H1 (cell line): Measurements from ENCODE around the gene SMOC2.

Experiments
- CHD2 ChIP-seq: IDR thresholded peaks from 2 replicates; pipeline ENCODE4 v1.6.1; 2012; ENCODE audit warnings: low read length, improper control_type of control experiment
- CREB1 ChIP-seq: IDR thresholded peaks from 2 replicates; pipeline ENCODE4 v1.6.1; 2012; ENCODE audit warnings: inconsistent platforms
- EGR1 ChIP-seq: IDR thresholded peaks from 2 replicates; pipeline ENCODE4 v1.6.1; 2011; ENCODE audit warnings: low read depth, low read length, borderline replicate concordance
- EP300 ChIP-seq, 2 experiments: IDR thresholded peaks; 1 replicate in 1 of 2; 2 replicates in 1 of 2; pipeline ENCODE4 v1.6.1; 2011 to 2012; ENCODE audit warnings: low read depth in 2 of 2, low read length in 2 of 2, mild to moderate bottlenecking in 2 of 2, borderline replicate concordance in 1 of 2, inconsistent platforms in 1 of 2, moderate library complexity in 1 of 2
- EZH2 ChIP-seq: fragments of 200-600 bp; sonication (generic); IDR thresholded peaks from 2 replicates; pipeline ENCODE4 v1.7.1; 2012; ENCODE audit warnings: low read depth, mild to moderate bottlenecking, moderate library complexity, low read length, inconsistent platforms; ENCODE audit not compliant: severe bottlenecking
- JUN ChIP-seq: IDR thresholded peaks from 2 replicates; pipeline ENCODE4 v1.6.1; 2011; ENCODE audit warnings: low read depth, mild to moderate bottlenecking, improper control_type of control experiment, low read length
- POLR2A ChIP-seq, 2 experiments: IDR thresholded peaks; 1 replicate in 1 of 2; 2 replicates in 1 of 2; pipeline ENCODE4 v1.6.1; 2011; ENCODE audit warnings: low read depth in 2 of 2, low read length in 2 of 2, mild to moderate bottlenecking in 2 of 2; ENCODE audit errors: control extremely low read depth in 1 of 2
- RFX5 ChIP-seq: IDR thresholded peaks from 2 replicates; pipeline ENCODE4 v1.6.1; 2011; ENCODE audit warnings: low read depth, low read length, improper control_type of control experiment, borderline replicate concordance
- SIX5 ChIP-seq: IDR thresholded peaks from 2 replicates; pipeline ENCODE4 v1.6.1; 2011; ENCODE audit warnings: mild to moderate bottlenecking, low read depth, low read length
- SP4 ChIP-seq: IDR thresholded peaks from 2 replicates; pipeline ENCODE4 v1.6.1; 2012; ENCODE audit warnings: low read length, inconsistent platforms
- YY1 ChIP-seq: IDR thresholded peaks from 2 replicates; pipeline ENCODE4 v1.6.1; 2011; ENCODE audit warnings: low read depth, mild to moderate bottlenecking, low read length
- TF ChIP-seq, protein P1 (sequence below), 3 experiments: IDR thresholded peaks; 1 replicate in 2 of 3; 2 replicates in 1 of 3; pipeline versions ENCODE4 v1.5.1 to v1.6.1; 2011; ENCODE audit warnings: low read length in 3 of 3, mild to moderate bottlenecking in 3 of 3, inconsistent platforms in 2 of 3, low read depth in 1 of 3, moderate library complexity in 1 of 3; ENCODE audit not compliant: insufficient read depth in 1 of 3; ENCODE audit errors: control extremely low read depth in 1 of 3
- TF ChIP-seq, protein P2 (sequence below): IDR thresholded peaks from 2 replicates; pipeline ENCODE4 v1.6.1; 2011; ENCODE audit warnings: low read depth, mild to moderate bottlenecking, low read length; ENCODE audit not compliant: insufficient read depth

DNA sequence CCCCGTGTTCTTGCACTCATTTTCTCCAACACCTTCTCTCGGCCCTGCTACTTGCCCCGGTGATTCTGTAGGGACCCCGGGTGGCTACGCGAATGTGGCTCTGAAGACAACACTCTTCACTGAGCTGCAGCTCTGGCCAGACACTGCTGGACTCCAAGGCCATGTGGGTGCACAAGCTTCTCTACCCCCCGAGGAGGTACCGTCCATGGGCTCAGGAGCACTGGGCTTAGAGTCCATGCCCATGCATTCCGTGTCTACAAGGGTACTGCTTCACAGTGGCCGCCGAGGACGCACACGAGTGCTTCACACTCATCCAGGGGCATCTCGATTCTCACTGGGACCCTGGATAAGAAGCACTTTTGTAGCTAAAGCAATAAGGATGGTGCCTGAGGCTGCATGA lies 59.5 kb downstream of the SMOC2 start:
- TF ChIP-seq EGR1 (no peak), POLR2A (IDR thresholded peaks at IDR 0.05; ENCODE audit: control extremely low read depth in 1 of 2, low read depth in 2 of 2, low read length in 2 of 2) (no peak), RFX5 (no peak), EZH2 (no peak), CREB1 (no peak), SP4 (no peak), CHD2 (no peak), YY1 (no peak), SIX5 (no peak), JUN (no peak), EP300 (IDR thresholded peaks at IDR 0.05; ENCODE audit: borderline replicate concordance in 1 of 2, low read depth in 2 of 2, low read length in 2 of 2) (no peak)
- TF ChIP-seq, protein P1, sequence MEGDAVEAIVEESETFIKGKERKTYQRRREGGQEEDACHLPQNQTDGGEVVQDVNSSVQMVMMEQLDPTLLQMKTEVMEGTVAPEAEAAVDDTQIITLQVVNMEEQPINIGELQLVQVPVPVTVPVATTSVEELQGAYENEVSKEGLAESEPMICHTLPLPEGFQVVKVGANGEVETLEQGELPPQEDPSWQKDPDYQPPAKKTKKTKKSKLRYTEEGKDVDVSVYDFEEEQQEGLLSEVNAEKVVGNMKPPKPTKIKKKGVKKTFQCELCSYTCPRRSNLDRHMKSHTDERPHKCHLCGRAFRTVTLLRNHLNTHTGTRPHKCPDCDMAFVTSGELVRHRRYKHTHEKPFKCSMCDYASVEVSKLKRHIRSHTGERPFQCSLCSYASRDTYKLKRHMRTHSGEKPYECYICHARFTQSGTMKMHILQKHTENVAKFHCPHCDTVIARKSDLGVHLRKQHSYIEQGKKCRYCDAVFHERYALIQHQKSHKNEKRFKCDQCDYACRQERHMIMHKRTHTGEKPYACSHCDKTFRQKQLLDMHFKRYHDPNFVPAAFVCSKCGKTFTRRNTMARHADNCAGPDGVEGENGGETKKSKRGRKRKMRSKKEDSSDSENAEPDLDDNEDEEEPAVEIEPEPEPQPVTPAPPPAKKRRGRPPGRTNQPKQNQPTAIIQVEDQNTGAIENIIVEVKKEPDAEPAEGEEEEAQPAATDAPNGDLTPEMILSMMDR (IDR thresholded peaks at IDR 0.05; ENCODE audit: control extremely low read depth in 1 of 3, insufficient read depth in 1 of 3, low read depth in 1 of 3, low read length in 3 of 3) = no peak
- TF ChIP-seq, protein P2, sequence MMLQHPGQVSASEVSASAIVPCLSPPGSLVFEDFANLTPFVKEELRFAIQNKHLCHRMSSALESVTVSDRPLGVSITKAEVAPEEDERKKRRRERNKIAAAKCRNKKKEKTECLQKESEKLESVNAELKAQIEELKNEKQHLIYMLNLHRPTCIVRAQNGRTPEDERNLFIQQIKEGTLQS = no peak
